NCI-H2227 (cell line): ENCODE results near the gene NRXN3.

Source experiments
- DNase-seq: peaks from one replicate; lab custom pipeline; 2025; ENCODE audit not compliant: unreplicated experiment; lab: John Stamatoyannopoulos, UW

The NRXN3 gene

GRCh38 chr14:79375356-79375755 lies 1205.2 kb downstream of the NRXN3 start:
- DNase-seq: no peak

DNA sequence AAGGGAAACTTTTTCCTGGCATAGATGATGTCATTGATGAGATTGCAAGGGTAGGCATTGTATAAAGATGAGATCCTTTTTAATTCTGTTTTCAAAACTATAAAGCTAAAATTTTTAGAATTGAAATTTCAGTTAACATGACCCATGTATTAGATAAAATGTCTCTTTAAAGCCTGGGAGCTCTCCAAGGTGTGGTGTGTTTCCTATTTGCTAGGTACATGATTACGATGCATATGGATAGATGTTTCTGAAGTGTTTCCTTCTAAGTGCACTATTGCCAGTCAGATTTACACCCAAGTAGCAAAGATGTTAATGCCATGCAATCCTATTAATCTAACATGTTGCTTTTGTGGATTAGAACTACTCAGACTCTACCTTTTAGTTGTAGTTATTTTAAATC lies 1206.4 kb downstream of the NRXN3 start:
- no peak for DNase-seq

DNA sequence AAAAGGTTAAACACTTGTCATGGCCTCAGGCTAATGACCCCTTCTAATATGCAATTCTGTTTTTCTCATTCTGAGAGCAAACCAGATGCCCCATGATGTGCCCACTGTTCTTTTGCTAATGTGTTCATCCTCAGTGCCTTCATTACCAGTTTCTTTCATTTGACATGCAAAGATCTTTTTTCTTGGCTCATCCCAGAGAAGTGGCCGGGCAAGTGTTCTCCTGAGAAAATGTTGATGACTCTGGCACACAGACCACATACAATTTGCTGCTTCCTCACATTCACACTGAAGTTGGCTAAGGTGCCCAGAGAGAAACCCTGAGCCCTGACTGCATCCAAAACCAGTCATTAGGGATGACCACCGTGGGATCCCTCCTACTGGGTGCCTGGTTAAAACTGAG lies 1207.8 kb downstream of the NRXN3 start:
- DNase-seq: no peak

GRCh38 chr14:79379266-79379665 lies 1209.1 kb downstream of the NRXN3 start:
- no peak for DNase-seq

DNA sequence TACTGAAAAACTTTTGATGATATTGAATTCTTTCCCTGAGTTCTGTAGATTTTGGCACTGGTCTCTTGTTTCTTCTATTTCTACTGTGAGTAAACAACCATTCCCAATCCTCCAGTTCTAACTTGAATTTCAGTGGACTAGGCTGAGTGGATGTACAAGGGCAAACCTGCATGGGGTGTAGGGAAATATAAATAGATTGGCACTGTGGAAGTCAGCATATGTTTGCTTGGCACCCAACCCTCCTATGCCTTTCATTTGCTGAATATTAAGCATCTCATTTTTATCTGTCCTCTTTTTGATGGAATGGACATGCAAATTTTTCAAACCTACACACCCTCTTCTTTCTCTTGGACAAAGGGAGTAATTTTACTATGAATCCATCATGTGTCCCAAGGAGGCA lies 1212.9 kb downstream of the NRXN3 start:
- no peak for DNase-seq

DNA sequence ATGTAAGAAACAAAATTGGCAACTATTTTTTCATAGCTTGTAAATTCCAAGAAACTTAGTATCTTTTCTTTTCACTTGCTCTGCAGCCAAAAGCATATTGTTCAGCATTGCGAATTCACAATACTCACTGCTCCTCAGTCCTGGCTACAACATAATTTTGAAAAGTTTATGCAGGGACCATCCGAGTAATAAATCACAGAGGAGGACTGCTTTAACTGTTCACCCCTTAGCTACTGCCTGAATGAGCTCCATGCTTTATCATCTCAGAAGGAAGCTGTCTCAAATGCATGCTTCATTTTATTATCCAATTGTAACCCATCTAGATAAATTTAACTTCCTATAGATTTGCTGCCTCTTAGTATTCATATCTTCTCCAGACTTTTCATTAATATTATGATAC lies 1213.3 kb downstream of the NRXN3 start:
- DNase-seq: no peak

DNA sequence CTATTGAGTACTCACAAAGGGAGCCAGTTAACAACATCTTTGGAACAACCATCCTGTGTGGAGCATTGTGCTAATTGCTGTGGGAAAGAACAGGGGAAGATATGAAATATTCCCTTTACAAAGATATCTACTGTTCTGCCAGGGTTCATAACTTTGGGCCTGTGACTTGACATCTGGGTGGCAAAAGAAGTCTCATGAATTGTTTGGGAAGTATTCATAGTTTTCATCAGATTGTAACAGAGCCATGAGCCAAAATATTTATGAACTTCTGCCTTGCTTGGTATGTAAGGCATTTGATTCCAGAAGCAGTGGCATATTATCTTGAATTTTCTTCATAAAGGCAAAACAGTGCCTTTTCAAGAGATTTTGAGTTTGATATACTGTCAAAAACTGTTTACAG lies 1224.9 kb downstream of the NRXN3 start:
- DNase-seq: no peak

GRCh38 chr14:79404874-79405511 lies 1234.8 kb downstream of the NRXN3 start:
- DNase-seq: peak; percentile 83

DNA sequence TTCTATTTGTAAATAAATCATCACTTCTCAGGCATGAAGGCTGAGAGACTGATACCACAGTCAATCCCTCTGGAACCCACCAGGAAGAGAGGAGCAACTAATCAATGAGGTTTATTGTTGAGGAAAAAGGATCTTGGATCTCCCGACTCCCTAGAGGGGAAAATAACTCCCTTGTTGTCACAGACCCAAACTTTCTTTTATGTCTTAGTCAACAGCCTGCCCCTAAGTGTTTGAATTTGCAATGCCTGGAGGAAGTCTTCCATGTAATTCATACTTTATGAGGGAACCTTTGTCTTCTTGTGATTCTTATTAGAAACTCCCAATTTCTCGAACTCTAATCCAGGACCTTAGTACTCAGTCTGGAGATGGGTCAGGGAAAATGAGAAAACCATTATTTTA lies 1235.3 kb downstream of the NRXN3 start:
- DNase-seq: no peak

GRCh38 chr14:79407572-79407971 lies 1237.4 kb downstream of the NRXN3 start:
- no peak for DNase-seq

DNA sequence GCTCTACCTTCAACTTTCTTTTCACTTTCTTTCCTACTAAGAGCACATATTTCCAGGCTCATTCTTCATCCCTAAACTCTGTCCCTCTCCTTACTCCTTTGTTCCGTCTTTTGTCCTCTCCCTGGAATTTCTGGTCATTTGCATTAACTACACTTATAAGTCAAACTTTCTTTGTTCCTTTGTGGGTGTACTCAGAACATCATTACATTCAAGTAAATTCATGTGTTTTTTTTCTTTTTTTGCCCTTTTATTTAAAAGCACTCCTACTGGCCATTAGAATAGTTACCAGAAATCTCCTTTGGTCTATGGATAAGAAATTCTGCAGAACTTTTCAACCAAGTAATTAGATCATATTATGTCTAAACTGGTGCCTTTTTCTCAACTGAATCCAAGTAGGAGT lies 1238.5 kb downstream of the NRXN3 start:
- no peak for DNase-seq

GRCh38 chr14:79411403-79412174 lies 1241.4 kb downstream of the NRXN3 start:
- DNase-seq: no peak

GRCh38 chr14:79412822-79413221 lies 1242.6 kb downstream of the NRXN3 start:
- DNase-seq: no peak

GRCh38 chr14:79413734-79414428 lies 1243.7 kb downstream of the NRXN3 start:
- DNase-seq: no peak

- DNase-seq: no peak
These were observed 1245.6 kb downstream of the NRXN3 start for GRCh38 chr14:79415726-79416125.

GRCh38 chr14:79417961-79418360 lies 1247.8 kb downstream of the NRXN3 start:
- no peak for DNase-seq

DNA sequence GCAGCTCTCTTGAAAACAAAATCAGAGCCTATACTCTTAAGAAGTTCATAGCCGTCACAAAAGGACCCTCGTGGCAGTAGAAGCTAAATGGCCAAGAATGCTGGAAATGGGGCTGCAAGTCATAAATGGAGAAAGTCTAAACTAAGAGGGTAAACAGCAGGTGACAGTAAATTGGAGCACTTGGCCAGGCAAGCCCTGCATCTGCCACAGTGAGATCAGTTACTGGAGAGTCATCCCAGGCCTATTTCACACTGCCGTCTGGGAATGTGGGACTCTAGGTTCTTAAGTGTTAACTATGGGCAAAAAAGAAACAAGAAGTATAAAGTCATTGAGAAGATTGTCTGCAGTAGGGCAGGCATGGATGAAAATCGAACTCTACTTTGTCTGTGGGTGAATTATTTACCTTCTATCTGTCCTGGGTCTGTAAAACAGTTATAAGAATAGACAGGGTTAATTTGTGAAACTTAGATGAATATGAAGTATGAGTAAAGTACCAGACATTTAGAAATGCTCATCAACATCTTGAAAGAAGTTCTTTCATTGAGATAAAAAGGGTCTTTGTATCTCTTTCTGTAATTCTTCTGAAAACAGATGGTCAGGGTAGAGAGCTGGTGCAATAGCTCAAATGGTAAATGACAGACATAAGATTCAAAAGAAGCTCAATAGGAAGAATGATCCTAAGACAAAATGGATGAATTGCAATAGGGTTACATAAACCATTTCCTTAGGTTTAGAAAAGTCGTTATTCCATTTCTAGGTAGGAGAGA lies 1248.7 kb downstream of the NRXN3 start:
- DNase-seq: no peak

DNA sequence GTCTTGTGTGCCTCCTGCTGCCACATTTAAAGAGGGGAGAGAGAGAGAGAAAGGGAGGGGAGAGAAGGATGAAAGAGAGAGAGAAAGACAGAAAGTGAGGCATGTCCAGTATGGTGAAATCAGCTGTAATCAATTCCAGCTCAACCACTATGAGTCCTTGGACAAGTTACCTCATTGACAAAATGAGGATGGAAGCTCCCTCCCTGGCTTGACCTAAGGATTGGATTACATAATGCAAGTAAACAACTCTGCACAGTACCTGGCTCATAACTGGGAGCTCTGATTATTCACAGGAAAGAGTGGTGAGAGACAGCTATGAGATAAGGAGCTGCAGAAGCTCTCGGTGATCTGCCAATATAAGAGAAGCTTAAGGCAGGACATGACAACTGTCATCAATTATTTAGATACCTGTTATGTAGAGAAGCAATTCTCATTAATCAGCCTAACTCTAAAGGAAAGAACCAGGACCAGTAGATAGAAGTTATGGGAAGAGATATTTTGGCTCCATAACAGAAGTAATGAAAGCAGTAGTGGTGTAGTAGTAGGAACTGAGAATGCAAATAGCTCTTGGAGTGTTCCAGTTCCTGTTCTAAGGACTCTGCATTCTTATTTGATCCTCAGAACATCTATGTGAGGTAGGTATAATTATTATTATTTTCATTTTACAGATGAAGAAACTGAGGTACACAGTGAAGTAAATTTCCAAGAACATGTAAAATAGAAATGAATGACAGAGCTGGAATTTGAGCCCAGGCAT lies 1249.6 kb downstream of the NRXN3 start:
- no peak for DNase-seq

DNA sequence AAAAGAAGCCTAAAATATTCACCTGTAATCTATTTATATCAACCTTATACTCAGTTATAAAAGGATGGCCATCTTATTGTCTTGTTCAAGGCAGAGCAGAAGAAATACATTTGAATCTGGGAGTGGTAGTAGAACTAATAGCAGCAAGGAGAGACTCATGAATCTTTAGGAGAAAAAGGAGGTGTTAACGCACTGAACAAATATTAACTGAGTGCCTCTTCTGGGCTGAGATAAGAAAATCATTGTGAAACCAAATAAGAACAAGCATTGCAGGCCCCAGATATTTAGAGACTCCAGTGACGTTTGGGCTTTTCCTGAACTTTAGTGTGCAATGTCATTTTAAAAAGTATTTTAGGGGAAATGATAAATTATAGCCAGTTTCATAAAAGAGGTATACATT lies 1250.6 kb downstream of the NRXN3 start:
- no peak for DNase-seq

DNA sequence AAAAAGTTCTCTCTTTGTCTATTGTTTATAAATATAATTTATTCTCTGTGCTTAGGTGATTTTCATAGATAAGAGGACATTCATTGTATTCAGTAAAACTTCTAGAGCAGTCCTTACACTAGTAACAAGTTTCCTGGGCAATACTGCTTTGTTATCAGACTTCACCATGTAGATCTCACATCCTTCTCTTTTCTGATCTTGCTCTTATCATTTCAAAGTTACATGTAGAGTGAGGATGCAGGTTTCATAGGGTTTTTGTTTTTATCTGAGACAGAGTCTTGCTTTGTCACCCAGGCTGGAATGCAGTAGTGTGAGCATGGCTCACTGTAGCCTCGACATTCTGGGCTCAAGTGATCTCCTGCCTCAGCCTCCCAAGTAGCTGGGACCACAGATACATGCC lies 1251.6 kb downstream of the NRXN3 start:
- no peak for DNase-seq

DNA sequence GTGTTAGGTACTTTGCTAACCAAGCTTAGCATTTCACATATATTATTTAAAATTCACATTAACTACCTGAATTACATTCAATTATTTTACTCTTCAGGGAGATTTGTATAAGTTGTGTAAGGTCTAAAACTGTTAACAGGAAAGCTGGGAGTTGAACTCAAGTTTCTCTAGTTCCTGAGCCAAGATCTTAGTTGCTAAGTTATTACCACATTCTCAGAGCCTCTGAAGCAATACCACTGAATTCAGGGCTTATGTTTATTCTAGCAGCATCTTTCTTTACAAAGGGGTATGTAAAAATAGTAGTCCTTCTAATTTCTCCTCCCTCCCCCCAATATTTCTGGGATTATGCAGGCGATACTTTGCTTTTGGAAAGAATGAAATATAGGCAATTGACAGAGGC lies 1254.3 kb downstream of the NRXN3 start:
- DNase-seq: no peak
